ENCODE data around the gene KCNT2. TPM values are rescaled to one million over a fixed set of nuclear protein-coding genes. Genes with fewer than 3 reads are reported as not detected.

KCNT2 gene
- total RNA-seq, 2 experiments from 2014 or later = not detected

DNA sequence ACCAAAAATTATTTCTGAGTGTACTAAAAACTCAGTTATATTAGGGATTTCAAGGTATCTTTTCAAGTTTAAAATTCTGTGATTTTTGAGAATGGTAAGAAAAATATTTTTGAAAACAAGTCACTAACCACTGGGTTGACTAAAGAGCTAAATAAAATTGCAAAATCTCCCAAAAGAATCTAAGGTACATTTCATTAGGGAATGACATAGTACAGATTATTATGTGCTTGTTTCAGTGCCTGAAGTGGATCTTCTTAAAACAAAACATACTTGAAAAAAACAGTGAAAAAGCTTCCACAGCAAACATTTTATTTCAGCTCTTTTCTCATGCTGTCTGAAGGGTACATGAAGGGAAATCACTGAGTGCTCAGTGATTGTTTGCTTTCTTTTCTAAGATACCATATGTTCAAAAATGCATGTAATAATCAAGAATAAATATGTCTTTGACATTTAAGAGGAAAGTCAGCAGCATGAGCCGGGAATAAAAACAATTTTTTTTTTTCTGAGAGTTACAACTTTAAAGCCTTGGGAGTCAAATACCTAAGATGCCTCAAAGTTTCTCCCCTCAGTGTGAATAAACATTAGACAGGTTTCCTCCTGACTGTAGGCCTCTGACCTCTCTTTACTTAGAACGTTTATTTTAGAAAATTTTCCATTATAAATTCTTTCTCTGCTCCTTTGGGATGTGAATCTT lies 200.7 kb downstream of the KCNT2 start:
- Mint-ChIP-seq H3K4me1 (no peaks in the 10 kb centered on the region), H3K4me3 (no peak overlapping the region), H3K27me3 (no peaks in the 10 kb centered on the region), H3K27ac (no peak overlapping the region), H3K9me3 (no peaks in the 10 kb centered on the region), H3K36me3 (ENCODE audit: low read depth) (no peaks in the 10 kb centered on the region)
- ChIA-PET CTCF (no interaction called here), POLR2A (no interaction called here)
- no peak for DNase-seq

- Mint-ChIP-seq H3K27ac (no peak overlapping the region), H3K27me3 (no peaks in the 10 kb centered on the region)
- POLR2A ChIA-PET = no interaction called here
Observed at GRCh38 chr1:196405839-196406238, 202.4 kb downstream of the KCNT2 start.

DNA sequence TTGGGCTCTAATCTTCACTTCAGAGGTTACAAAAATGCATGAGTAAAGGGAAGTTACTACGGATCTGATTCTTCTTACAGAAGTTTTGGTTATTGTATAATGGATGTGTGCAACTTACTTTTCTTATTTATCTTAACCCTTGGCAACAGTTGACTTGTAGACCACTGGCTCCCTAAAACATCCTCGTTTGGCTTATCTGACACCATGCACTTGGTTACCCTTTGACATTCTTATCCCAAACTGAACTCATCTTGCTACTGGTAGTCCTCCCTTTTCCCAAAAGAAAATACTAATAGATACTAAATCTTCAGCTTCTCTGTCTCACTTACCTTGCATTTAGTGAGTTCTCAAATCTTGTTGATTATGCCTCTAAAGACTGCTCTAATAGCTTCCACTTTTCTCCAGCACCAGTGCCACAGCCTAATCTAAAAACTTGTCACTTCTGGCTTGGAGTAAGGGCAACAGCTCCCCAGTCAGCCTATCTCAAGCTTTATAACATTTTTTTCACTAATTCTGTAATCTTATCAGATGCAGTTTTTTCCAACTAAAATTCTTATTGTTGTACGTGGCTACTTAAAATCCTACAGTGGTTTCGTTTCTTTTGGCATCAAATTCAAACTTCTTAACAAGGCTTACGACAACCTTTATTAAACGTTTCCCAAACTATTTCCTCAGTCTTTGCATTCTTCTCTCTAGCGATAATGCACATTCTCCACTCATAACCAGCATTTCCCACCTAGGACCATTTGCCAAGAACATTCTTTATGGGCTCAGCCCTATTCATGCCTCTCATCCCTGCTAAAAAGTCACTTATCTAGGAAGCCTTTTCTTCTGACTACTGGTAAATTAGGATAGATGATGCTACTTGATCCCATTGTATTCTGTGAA lies 204.2 kb downstream of the KCNT2 start:
- no peak for DNase-seq
- Mint-ChIP-seq H3K27me3 (no peaks in the 10 kb centered on the region), H3K36me3 (ENCODE audit: low read depth) (no peaks in the 10 kb centered on the region), H3K4me1 (no peaks in the 10 kb centered on the region), H3K4me3 (no peak overlapping the region), H3K9me3 (no peaks in the 10 kb centered on the region), H3K27ac (no peak overlapping the region)
- ChIA-PET POLR2A (no interaction called here), CTCF (no interaction called here)

More at GRCh38 chr1:196405839-196406238, 202.4 kb downstream of the KCNT2 start:
- H3K9me3 Mint-ChIP-seq = no peaks in the 10 kb centered on the region
- H3K36me3 Mint-ChIP-seq (ENCODE audit: low read depth) = no peaks in the 10 kb centered on the region
- no peak for DNase-seq
- H3K4me1 Mint-ChIP-seq = no peaks in the 10 kb centered on the region
- no peak overlapping the region for H3K4me3 Mint-ChIP-seq
- CTCF ChIA-PET = no interaction called here

DNA sequence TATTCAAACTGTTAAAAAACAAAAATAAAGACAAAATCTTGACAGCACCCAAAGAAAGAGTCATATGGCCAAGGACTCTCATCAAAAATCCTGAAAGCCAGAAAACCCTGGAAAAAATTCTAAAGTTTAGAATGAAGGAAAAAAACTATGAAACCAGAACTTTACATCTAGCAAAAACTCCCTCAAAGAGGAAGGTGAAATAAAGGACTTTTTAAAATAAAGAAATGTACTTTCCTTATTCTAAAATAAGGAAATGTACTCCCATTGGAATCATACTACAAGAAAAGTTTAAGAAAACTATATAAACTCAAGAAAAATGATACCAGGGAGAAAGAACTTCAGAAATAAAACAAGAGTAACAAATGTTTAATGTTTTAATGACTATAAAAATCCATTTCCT lies 206.3 kb downstream of the KCNT2 start:
- H3K9me3 Mint-ChIP-seq = no peaks in the 10 kb centered on the region
- H3K4me3 Mint-ChIP-seq = no peak overlapping the region
- no peaks in the 10 kb centered on the region for H3K36me3 Mint-ChIP-seq (ENCODE audit: low read depth)
- no peaks in the 10 kb centered on the region for H3K27me3 Mint-ChIP-seq
- H3K27ac Mint-ChIP-seq = no peak overlapping the region
- ChIA-PET CTCF (no interaction called here), POLR2A (no interaction called here)
- H3K4me1 Mint-ChIP-seq = no peaks in the 10 kb centered on the region
- DNase-seq = no peak

- Mint-ChIP-seq H3K36me3 (ENCODE audit: low read depth) (no peaks in the 10 kb centered on the region), H3K27me3 (no peaks in the 10 kb centered on the region), H3K27ac (no peak overlapping the region), H3K4me1 (no peaks in the 10 kb centered on the region), H3K4me3 (no peak overlapping the region), H3K9me3 (no peaks in the 10 kb centered on the region)
- POLR2A ChIA-PET = no interaction called here
- no peak for DNase-seq
- CTCF ChIA-PET = no interaction called here
Observed at GRCh38 chr1:196401452-196401833, 206.8 kb downstream of the KCNT2 start.

- Mint-ChIP-seq H3K9me3 (no peaks in the 10 kb centered on the region), H3K4me1 (no peaks in the 10 kb centered on the region), H3K27me3 (no peaks in the 10 kb centered on the region), H3K4me3 (no peak overlapping the region), H3K36me3 (ENCODE audit: low read depth) (no peaks in the 10 kb centered on the region), H3K27ac (no peak overlapping the region)
- DNase-seq = no peak
- ChIA-PET POLR2A (no interaction called here), CTCF (no interaction called here)
Observed at GRCh38 chr1:196400478-196401451, 207.5 kb downstream of the KCNT2 start.

DNA sequence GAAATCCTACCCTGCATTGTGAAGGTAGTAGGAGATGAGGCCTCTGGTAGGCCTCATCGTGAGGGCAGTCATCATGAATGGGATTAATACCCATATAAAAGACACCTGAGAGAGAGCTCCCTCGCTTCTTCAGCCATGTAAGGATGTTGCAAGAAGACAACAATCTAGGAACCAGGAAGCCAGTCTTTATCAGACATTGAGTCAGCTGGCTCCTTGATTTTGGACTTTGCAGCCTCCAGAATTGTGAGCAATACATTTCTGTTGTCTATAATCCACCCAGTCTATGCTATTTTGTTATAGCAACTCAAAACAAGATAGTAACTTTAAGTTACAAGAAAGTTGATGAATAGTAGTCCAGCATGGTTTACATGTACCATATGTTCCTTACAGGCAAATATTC lies 208.5 kb downstream of the KCNT2 start:
- POLR2A ChIA-PET = no interaction called here
- CTCF ChIA-PET = no interaction called here

DNA sequence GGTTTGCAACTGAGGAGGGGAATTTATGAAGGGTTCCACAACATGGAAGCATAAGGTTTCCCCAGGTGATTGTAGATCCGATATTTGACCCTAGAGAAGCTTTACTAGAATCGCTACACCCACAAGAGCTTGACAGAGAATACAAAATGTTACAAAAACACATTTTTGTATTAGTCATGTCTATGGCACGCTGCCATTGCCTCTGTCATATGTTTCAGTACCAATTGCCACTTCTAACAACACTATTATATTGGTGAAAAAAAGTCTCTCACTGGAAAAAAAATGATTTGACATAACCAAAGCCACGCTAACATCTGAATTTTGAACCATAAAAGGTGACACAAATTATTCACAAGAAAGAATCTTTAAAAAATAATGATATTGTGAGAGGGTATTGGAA lies 214.5 kb downstream of the KCNT2 start:
- ChIA-PET POLR2A (no interaction called here), CTCF (no interaction called here)
- Mint-ChIP-seq H3K4me1 (no peaks in the 10 kb centered on the region), H3K27me3 (no peaks in the 10 kb centered on the region), H3K36me3 (ENCODE audit: low read depth) (no peaks in the 10 kb centered on the region), H3K27ac (no peak overlapping the region), H3K9me3 (no peaks in the 10 kb centered on the region), H3K4me3 (no peak overlapping the region)
- DNase-seq = no peak

More for the DNA sequence above, 208.5 kb downstream of the KCNT2 start:
- Mint-ChIP-seq H3K4me1 (no peaks in the 10 kb centered on the region), H3K36me3 (ENCODE audit: low read depth) (no peaks in the 10 kb centered on the region), H3K9me3 (no peaks in the 10 kb centered on the region), H3K27me3 (no peaks in the 10 kb centered on the region), H3K4me3 (no peak overlapping the region), H3K27ac (no peak overlapping the region)
- DNase-seq = no peak

GRCh38 chr1:196393282-196393681 lies 215.0 kb downstream of the KCNT2 start:
- no peak overlapping the region for H3K27ac Mint-ChIP-seq
- ChIA-PET POLR2A (no interaction called here), CTCF (no interaction called here)
- no peak for DNase-seq
- no peaks in the 10 kb centered on the region for H3K36me3 Mint-ChIP-seq (ENCODE audit: low read depth)
- H3K27me3 Mint-ChIP-seq = no peaks in the 10 kb centered on the region
- no peaks in the 10 kb centered on the region for H3K4me1 Mint-ChIP-seq
- no peak overlapping the region for H3K4me3 Mint-ChIP-seq
- no peaks in the 10 kb centered on the region for H3K9me3 Mint-ChIP-seq

- POLR2A ChIA-PET = no interaction called here
- Mint-ChIP-seq H3K27me3 (no peaks in the 10 kb centered on the region), H3K9me3 (no peaks in the 10 kb centered on the region), H3K27ac (no peak overlapping the region), H3K4me1 (no peaks in the 10 kb centered on the region), H3K4me3 (no peak overlapping the region), H3K36me3 (ENCODE audit: low read depth) (no peaks in the 10 kb centered on the region)
- CTCF ChIA-PET = no interaction called here
- DNase-seq = no peak
Observed at GRCh38 chr1:196387766-196388165, 220.5 kb downstream of the KCNT2 start.

DNA sequence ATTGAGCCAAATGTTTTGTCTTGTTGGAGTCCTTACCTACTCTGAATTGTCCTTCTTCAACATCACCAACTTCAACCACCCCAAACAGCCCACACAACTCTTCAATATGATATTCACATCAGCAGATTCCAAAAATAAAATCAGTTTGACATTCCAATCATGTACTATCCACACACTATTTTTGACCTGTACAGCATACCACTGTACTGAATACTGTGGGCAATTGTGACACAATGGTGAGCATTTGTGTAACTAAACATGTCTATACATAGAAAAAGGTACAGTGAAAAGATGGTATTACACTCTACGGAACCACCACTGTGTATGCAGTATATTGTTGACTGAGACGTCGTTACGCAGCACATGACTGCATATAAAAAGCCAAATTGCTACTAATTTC lies 223.1 kb downstream of the KCNT2 start:
- ChIA-PET CTCF (no interaction called here), POLR2A (no interaction called here)
- Mint-ChIP-seq H3K36me3 (ENCODE audit: low read depth) (no peaks in the 10 kb centered on the region), H3K27me3 (no peaks in the 10 kb centered on the region), H3K4me1 (no peaks in the 10 kb centered on the region), H3K4me3 (no peak overlapping the region), H3K27ac (no peak overlapping the region), H3K9me3 (no peaks in the 10 kb centered on the region)
- no peak for DNase-seq

DNA sequence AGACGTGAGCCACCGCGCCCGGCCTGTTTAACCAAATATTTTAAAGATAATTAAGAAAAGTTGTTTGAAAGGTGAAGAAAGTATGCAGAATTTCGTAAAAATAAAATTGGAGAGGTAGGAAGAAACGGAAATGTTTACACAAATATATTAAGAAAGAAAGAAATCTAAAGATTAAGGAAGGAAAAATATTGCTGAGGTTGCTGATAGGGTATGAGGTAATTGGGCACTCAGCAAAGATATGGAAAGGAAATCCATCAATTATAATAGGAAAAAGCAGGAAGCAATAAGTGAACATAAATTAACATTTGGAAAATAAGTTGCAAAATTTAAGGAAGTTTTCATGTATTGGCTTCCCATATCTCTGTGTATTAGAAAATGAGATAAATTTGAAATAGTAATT lies 225.9 kb downstream of the KCNT2 start:
- POLR2A ChIA-PET = no interaction called here
- CTCF ChIA-PET = no interaction called here
- no peak for DNase-seq
- Mint-ChIP-seq H3K4me3 (no peak overlapping the region), H3K9me3 (no peaks in the 10 kb centered on the region), H3K27ac (no peak overlapping the region), H3K27me3 (no peaks in the 10 kb centered on the region), H3K36me3 (ENCODE audit: low read depth) (no peaks in the 10 kb centered on the region), H3K4me1 (no peaks in the 10 kb centered on the region)

- no peaks in the 10 kb centered on the region for H3K4me1 Mint-ChIP-seq
- no peak overlapping the region for H3K4me3 Mint-ChIP-seq
- DNase-seq = no peak
- H3K27me3 Mint-ChIP-seq = no peaks in the 10 kb centered on the region
- ChIA-PET CTCF (no interaction called here), POLR2A (no interaction called here)
- no peak overlapping the region for H3K27ac Mint-ChIP-seq
- H3K36me3 Mint-ChIP-seq (ENCODE audit: low read depth) = no peaks in the 10 kb centered on the region
- H3K9me3 Mint-ChIP-seq = no peaks in the 10 kb centered on the region
Observed at GRCh38 chr1:196381544-196381943, 226.7 kb downstream of the KCNT2 start.
